GM12891 (cell line): ENCODE results near the gene GALP.
"Not testable (repeated sequence)": the region's sequence is repeated elsewhere in the genome, so short reads cannot be mapped to it uniquely, and the experiment has no call there.

ENCODE experiments used
- DNase-seq: peaks from one replicate; pipeline ENCODE4 v3.0.0; 2011; ENCODE audit warnings: low spot score; ENCODE audit not compliant: insufficient read length
- FAIRE-seq: peaks from 2 replicates; lab custom pipeline; 2011; peaks lifted over from hg19 to GRCh38; lab: Jason Lieb, UNC
- PAX5 ChIP-seq: IDR thresholded peaks from 2 replicates; pipeline ENCODE4 v1.6.1; 2011; ENCODE audit warnings: low read length, moderate library complexity, mild to moderate bottlenecking; ENCODE audit not compliant: insufficient read depth, severe bottlenecking
- POLR2A ChIP-seq: IDR thresholded peaks from 2 replicates; pipeline ENCODE4 v1.6.1; 2011; ENCODE audit warnings: low read depth, low read length, control low read depth
- POLR2AphosphoS5 ChIP-seq: IDR thresholded peaks from 2 replicates; pipeline ENCODE4 v1.6.1; 2011; ENCODE audit warnings: low read depth, low read length, control low read depth
- POU2F2 ChIP-seq: IDR thresholded peaks from 2 replicates; pipeline ENCODE4 v1.6.1; 2011; ENCODE audit warnings: low read depth, mild to moderate bottlenecking, control low read depth, low read length, moderate library complexity
- SPI1 ChIP-seq: IDR thresholded peaks from 2 replicates; pipeline ENCODE4 v1.6.1; 2011; ENCODE audit warnings: low read depth, low read length, control low read depth
- TAF1 ChIP-seq: IDR thresholded peaks from 2 replicates; pipeline ENCODE4 v1.6.1; 2011; ENCODE audit warnings: low read depth, low read length, control low read depth

The GALP gene

GRCh38 chr19:56209091-56209490 is 33.3 kb downstream of the GALP start:
- DNase-seq = no peak
- FAIRE-seq = no peak
- TF ChIP-seq TAF1 = no peak
- TF ChIP-seq POLR2A = no peak
- no peak for TF ChIP-seq POU2F2

GRCh38 chr19:56210036-56210435 is 34.2 kb downstream of the GALP start:
- not testable (repeated sequence) for FAIRE-seq, DNase-seq

- no peak for DNase-seq
- no peak for TF ChIP-seq POU2F2
- TF ChIP-seq PAX5 = no peak
- TF ChIP-seq SPI1 = no peak
- no peak for TF ChIP-seq POLR2AphosphoS5
- no peak for TF ChIP-seq TAF1
- no peak for TF ChIP-seq POLR2A
- no peak for FAIRE-seq
Measured at GRCh38 chr19:56211718-56212117, 35.9 kb downstream of the GALP start.

GRCh38 chr19:56217039-56217949 is 41.5 kb downstream of the GALP start:
- TF ChIP-seq POU2F2 (no peak), TAF1 (no peak), POLR2AphosphoS5 (no peak), POLR2A (no peak), SPI1 (no peak), PAX5 (no peak)

GRCh38 chr19:56218961-56219360 is 43.2 kb downstream of the GALP start:
- DNase-seq (no peak), FAIRE-seq (no peak)
- no peak for TF ChIP-seq POLR2AphosphoS5
- no peak for TF ChIP-seq SPI1
- no peak for TF ChIP-seq POU2F2
- no peak for TF ChIP-seq TAF1
- TF ChIP-seq POLR2A = no peak
- TF ChIP-seq PAX5 = no peak

More at GRCh38 chr19:56217039-56217949, 41.5 kb downstream of the GALP start:
- DNase-seq (no peak), FAIRE-seq (no peak)

GRCh38 chr19:56221442-56221841 is 45.6 kb downstream of the GALP start:
- not testable (repeated sequence) for FAIRE-seq, DNase-seq

- no peak for TF ChIP-seq POLR2A
- no peak for TF ChIP-seq TAF1
- no peak for TF ChIP-seq POU2F2
- TF ChIP-seq POLR2AphosphoS5 = no peak
- no peak for TF ChIP-seq PAX5
- TF ChIP-seq SPI1 = no peak
- FAIRE-seq (no peak), DNase-seq (no peak)
Measured at GRCh38 chr19:56221851-56222250, 46.0 kb downstream of the GALP start.

GRCh38 chr19:56222901-56223300 is 47.1 kb downstream of the GALP start:
- FAIRE-seq (no peak), DNase-seq (no peak)
- TF ChIP-seq TAF1 = no peak
- no peak for TF ChIP-seq POLR2A
- TF ChIP-seq POU2F2 = no peak
- TF ChIP-seq SPI1 = no peak

- no peak for FAIRE-seq
- TF ChIP-seq SPI1 = no peak
- no peak for TF ChIP-seq POLR2AphosphoS5
- no peak for TF ChIP-seq POLR2A
- no peak for TF ChIP-seq TAF1
- no peak for TF ChIP-seq PAX5
- TF ChIP-seq POU2F2 = no peak
- DNase-seq = no peak
Measured at GRCh38 chr19:56223481-56223880, 47.7 kb downstream of the GALP start.
